ENCODE measurements around the gene EID1.
"Not testable (repeated sequence)": the region's sequence is repeated elsewhere in the genome, so short reads cannot be mapped to it uniquely, and the experiment has no call there.

EID1 gene

DNA sequence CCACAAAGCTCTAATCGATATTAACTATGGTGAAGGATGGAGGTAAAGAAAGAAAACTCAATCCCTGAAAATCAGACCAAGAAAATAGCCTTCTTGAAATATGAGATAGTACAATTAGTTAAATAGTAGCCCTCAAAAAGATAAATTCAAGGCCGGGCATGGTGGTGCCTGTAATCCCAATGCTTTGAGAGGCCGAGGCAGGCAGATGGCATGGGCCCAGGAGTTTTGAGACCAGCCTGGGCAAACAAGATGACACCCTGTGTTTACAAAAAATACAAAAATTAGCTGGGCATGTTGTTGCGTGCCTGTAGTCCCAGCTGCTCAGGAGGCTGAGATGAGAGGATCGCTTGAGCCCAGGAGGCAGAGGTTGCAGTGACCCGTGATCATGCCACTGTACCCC is 35.4 kb upstream of the EID1 start:
- no peak for DNase-seq (ENCODE audit: low read depth)
- TF ChIP-seq CTCF (conservative IDR thresholded peaks at IDR 0.05; ENCODE audit: low read length): no peak
- no peak overlapping the region for H3K4me3 ChIP-seq (ENCODE audit: low read length)

GRCh38 chr15:48845123-48845522 is 32.8 kb upstream of the EID1 start:
- TF ChIP-seq CTCF (conservative IDR thresholded peaks at IDR 0.05; ENCODE audit: low read length): no peak
- DNase-seq (ENCODE audit: low read depth): no peak
- H3K4me3 ChIP-seq (ENCODE audit: low read length): no peak overlapping the region

DNA sequence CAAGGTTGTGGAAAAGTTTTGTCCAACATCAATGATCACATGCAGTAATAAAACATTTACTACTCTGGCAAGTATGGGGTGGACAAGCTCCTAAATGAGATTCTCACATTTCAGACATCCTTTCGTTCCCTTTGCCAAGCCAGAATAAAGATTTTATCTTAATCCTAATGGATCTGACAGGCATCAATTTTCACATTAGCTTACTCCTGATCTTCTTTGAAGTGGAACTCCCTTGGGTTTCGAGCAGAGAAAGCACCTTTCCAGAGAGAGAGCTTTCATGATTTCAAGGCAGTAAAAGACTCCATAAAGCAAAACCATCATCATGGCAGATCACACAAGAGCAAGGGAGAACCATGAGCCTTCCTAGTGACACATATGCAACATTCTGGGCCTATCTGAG is 27.3 kb upstream of the EID1 start:
- no peak overlapping the region for H3K4me3 ChIP-seq (ENCODE audit: low read length)
- no peak for TF ChIP-seq CTCF (conservative IDR thresholded peaks at IDR 0.05; ENCODE audit: low read length)
- no peak for DNase-seq (ENCODE audit: low read depth)

GRCh38 chr15:48851956-48852355 is 26.0 kb upstream of the EID1 start:
- H3K4me3 ChIP-seq (ENCODE audit: low read length): no peak overlapping the region
- DNase-seq (ENCODE audit: low read depth): no peak
- TF ChIP-seq CTCF (conservative IDR thresholded peaks at IDR 0.05; ENCODE audit: low read length): no peak

DNA sequence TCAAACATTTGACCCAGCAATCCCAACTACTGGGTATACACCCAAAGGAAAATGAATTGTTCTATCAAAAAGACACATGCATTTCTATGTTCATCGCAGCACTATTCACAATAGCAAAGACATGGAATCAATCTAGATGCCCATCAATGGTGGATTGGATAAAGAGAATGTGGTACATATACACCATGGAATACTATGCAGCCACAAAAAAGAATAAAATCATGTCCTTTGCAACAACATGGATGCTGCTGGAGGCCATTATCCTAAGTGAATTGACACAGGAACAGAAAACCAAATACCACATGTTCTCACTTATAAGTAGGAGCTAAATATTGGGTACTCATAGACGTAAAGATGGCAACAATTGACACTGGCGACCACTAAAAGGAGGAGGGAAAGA is 23.5 kb upstream of the EID1 start:
- DNase-seq (ENCODE audit: low read depth); H3K4me3 ChIP-seq (ENCODE audit: low read length): not testable (repeated sequence)

- TF ChIP-seq CTCF (conservative IDR thresholded peaks at IDR 0.05; ENCODE audit: low read length): peak; percentile 69
- no peak overlapping the region for H3K4me3 ChIP-seq (ENCODE audit: low read length)
- DNase-seq (ENCODE audit: low read depth): peak; percentile 68
Measured at GRCh38 chr15:48855501-48856440, 22.2 kb upstream of the EID1 start.

DNA sequence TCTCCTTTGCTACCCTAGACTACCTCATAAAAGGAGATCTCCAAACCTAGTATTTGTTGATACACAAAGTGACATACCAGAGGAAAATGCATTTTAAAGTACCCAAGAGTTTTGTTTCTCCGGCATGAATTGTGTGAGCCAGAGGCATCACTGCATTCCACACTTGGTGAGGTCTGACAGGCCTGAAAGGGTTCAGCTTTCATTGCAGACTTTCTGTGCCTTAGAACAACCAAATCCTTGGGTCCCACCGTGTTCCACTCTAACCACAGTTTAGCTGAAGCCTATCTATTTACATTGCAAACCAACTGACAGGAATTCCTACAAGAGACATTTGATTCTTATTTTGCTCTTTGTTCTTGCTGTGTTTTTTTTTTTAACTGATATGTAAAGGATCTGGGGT is 21.0 kb upstream of the EID1 start:
- no peak overlapping the region for H3K4me3 ChIP-seq (ENCODE audit: low read length)
- TF ChIP-seq CTCF (conservative IDR thresholded peaks at IDR 0.05; ENCODE audit: low read length): no peak
- DNase-seq (ENCODE audit: low read depth): peak; percentile 47
